TTC549 (cell line): ENCODE data around the gene TCP11L1.
"Not testable (repeated sequence)": the region's sequence is repeated elsewhere in the genome, so short reads cannot be mapped to it uniquely, and the experiment has no call there.

Source experiments
- FAIRE-seq: peaks from 2 replicates; lab custom pipeline; 2012; peaks lifted over from hg19 to GRCh38; lab: Jason Lieb, UNC

The TCP11L1 gene

GRCh38 chr11:33033493-33033892 lies 5.9 kb upstream of the TCP11L1 start:
- FAIRE-seq: no peak

DNA sequence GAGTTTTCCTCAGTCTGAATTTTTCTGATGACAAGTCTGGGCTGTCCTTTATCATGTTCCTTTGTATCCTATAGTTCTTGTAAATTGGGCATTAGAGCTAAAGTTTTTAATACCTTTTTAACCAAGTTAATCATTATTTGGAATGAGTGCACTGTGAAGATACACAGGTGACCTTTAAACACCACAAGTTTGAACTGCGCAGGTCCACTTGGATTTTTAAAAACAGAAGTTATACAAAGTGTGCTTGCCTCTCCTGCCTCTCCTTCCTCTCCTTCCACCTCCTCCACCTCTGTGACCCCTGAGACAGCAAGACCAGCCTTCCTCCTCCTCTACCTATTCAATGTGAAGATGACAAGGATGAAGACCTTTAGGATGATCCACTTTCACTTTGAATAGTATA lies 4.4 kb upstream of the TCP11L1 start:
- FAIRE-seq: no peak

DNA sequence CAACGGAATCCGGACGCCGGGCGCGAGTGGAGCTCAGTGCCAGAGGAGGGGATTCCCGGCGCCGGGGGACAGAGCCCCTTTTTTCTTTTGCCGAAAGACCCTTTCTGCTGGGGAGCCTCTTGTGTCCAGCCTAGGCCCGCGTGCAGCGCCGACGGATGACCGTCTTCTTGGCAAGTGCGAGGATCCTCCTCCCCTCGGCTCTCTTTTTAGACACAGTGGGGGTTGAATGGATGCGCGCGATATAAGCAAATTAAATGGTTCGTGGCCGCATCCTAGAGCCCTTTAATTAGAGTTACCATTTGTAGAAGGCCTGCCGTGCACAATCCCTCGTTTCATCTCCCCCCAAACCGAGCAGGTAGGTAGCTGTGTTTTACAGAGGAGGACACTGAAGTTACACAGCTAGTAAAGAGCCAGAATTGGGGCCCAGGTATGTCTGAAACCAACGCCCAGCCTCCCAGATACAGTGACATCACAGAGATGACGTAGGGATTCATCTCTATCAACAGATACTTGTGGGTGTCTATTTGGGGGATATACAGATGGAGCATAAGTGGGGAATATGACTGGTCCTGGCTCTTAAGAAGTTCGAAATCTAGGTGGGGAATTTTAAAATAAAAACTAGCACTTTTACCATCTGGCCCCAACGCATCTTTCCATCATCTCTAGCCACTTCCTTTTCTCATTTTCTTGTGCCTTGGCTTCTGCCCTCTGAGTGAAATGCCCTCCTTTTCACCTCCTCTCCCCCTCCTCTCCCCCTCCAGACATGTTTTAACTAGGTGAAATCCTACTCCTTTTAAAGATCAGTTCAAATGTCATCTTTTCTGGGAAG lies 875 bp downstream of the TCP11L1 start:
- FAIRE-seq: no peak

- no peak for FAIRE-seq
Measured at GRCh38 chr11:33040862-33041453, 1.6 kb downstream of the TCP11L1 start.

- no peak for FAIRE-seq
Measured at GRCh38 chr11:33043221-33043830, 4.0 kb downstream of the TCP11L1 start.

- no peak for FAIRE-seq
Measured at GRCh38 chr11:33044285-33044756, 4.9 kb downstream of the TCP11L1 start.

- no peak for FAIRE-seq
Measured at GRCh38 chr11:33045551-33046255, 6.3 kb downstream of the TCP11L1 start.

- not testable (repeated sequence) for FAIRE-seq
Measured at GRCh38 chr11:33048701-33049100, 9.3 kb downstream of the TCP11L1 start.

DNA sequence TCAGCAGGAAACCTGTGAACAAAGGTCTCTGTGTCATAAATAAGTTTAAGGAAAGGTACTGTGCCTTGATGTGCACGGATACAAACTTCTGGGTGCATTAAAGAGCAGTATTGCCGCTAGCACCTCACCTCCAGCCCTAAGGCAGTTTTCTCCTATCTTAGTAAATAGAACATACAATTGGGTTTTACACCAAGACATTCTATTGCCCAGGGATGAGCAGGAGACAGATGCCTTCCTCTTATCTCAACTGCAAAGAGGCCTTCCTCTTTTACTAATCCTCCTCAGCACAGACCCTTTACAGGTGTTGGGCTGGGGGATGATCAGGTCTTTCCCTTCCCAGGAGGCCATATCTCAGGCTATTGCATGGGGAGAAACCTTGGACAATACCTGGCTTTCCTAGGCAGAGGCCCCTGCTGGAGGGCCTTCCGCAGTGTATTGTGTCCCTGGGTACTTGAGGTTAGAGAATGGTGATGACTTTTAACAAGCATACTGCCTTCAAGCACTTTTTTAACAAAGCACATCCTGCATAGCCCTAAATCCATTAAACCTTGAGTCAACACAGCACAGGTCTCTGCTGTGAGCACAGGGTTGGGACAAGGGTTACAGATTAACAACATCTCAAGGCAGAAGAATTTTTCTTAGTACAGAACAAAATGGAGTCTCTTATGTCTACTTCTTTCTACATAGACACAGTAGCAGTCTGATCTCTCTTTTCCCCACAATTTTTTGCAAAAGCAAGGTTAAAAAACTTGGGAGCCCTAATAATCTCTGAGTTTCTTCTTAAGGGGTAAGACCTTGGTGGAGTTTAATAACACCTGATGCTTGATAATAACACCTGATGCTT lies 10.4 kb downstream of the TCP11L1 start:
- FAIRE-seq: not testable (repeated sequence)

GRCh38 chr11:33052231-33052630 lies 12.9 kb downstream of the TCP11L1 start:
- no peak for FAIRE-seq

GRCh38 chr11:33055375-33055774 lies 16.0 kb downstream of the TCP11L1 start:
- FAIRE-seq: no peak

DNA sequence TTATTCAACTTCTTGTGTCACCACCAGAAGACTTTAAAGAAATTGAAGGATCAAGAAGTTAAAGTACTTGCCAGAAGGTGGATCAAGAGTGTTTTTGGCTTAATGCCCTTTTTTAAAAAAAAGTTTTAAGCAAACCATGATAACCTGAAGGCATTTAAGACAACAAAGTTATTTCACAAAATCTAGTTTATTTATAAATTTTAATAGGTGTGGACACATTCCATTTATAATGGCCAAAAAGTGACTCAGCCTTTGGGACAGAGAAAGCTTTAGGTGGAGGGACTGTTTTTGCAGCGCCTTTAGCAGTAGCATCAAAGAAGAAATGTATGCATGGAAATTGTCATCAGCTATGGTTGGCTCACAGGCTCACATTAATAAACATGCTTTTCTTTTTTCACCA lies 17.9 kb downstream of the TCP11L1 start:
- no peak for FAIRE-seq

DNA sequence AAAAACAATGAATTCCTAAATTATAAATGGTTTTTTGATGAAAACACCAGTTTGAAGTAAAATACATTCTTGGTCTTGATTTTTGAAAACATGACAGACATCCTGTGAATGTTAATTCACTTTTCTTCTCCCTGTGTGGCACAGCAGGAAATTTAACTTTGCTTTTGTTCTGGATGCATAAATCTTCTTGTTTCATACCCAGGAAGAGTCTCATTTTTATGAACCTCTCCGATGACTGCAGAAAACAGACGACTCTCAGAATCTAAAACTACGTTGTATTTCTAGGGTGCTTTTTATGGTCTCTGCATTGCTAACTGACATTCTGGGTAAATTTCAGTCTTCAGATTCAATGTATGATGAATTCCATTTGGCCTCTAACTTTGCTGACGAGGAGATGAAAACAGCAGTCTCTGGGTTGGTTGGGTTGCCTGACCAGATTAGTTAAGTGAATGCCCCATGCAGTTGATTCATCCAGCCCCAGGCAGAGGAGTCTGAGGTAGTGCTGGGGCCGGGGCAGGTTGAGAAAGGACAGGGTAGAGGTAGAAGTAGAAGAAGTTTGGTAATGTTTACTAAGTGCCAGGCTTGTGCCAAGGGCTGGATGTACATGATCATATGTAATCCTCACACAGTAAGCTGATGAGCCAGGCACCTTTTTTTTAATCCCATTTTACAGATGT lies 20.1 kb downstream of the TCP11L1 start:
- FAIRE-seq: no peak

- no peak for FAIRE-seq
Measured at GRCh38 chr11:33060271-33060670, 20.9 kb downstream of the TCP11L1 start.

- FAIRE-seq: no peak
Measured at GRCh38 chr11:33062137-33062536, 22.8 kb downstream of the TCP11L1 start.

DNA sequence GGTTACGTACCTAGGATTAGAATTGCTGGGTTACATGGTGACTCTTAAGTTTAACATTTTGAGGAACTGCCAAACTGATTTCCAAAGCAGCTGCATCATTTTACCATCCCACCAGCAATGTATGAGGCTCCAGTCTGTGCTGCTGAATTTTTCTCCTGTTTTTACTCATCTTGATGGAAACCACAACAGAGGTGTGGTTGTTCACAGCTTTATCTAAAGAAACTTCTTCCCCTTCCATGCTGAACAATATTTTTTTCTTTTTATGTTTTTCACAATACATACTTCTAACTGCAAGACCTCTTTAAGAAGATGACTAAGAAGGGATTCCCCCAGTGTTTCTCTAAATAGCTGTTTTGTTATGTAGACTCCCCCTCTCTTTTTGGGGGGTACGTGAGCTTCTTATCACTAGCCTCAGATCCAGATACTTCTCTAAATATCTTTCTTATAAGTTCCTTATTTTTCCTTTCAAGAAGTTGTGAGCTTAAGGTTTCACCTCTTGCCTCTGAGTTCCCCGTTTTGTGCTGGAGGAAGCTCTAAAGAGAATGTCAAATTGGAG lies 24.0 kb downstream of the TCP11L1 start:
- FAIRE-seq: no peak

GRCh38 chr11:33064033-33064825 lies 24.9 kb downstream of the TCP11L1 start:
- no peak for FAIRE-seq

DNA sequence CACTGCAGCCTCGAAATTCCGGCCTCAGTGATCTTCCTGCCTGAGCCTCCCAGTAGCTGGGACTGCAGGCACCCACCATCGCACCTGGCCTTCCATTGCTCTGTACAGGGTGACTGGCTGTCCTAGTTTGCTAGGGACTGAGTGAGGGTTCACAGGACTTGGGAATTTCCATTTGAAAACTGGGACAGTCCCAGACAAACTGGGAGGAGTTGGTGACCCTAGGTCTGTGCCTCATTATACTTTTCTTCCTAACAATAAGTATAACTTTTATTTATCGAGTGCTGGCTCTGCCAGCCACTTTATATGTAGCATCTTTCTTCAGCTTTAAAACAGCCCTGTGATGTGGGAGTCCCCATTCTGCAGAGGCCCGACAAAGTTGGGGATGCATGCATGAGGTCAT lies 25.5 kb downstream of the TCP11L1 start:
- no peak for FAIRE-seq

GRCh38 chr11:33065445-33066178 lies 26.2 kb downstream of the TCP11L1 start:
- FAIRE-seq: no peak
